ENCODE results near the gene JAG2. TPM values are rescaled to one million over a fixed set of nuclear protein-coding genes. Genes with fewer than 3 reads are reported as not detected.
A peak's percentile ranks its signal among the peaks of the same experiment; 100 is the strongest.

Gene JAG2
- total and polyA plus RNA-seq, 10 donors, result 3.0 to 14.3 (median 6.4) TPM

- H3K27ac ChIP-seq, result no peak overlapping the region
- intact Hi-C loops (cut with DNase I; ENCODE audit: low total_unique reads), result no loop called here
- DNase-seq, result peak; percentile 66
- peaks cover 0 to 5% (median 0%) of the 10 kb centered on the region in 8 donors for H3K9me3 ChIP-seq
- TF ChIP-seq, protein P1, sequence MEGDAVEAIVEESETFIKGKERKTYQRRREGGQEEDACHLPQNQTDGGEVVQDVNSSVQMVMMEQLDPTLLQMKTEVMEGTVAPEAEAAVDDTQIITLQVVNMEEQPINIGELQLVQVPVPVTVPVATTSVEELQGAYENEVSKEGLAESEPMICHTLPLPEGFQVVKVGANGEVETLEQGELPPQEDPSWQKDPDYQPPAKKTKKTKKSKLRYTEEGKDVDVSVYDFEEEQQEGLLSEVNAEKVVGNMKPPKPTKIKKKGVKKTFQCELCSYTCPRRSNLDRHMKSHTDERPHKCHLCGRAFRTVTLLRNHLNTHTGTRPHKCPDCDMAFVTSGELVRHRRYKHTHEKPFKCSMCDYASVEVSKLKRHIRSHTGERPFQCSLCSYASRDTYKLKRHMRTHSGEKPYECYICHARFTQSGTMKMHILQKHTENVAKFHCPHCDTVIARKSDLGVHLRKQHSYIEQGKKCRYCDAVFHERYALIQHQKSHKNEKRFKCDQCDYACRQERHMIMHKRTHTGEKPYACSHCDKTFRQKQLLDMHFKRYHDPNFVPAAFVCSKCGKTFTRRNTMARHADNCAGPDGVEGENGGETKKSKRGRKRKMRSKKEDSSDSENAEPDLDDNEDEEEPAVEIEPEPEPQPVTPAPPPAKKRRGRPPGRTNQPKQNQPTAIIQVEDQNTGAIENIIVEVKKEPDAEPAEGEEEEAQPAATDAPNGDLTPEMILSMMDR (IDR thresholded peaks at IDR 0.05 in 8 of 11, conservative IDR thresholded peaks at IDR 0.05 in 3 of 11), result no peak
- no peak for TF ChIP-seq POLR2A (IDR thresholded peaks at IDR 0.05)
- no peak for TF ChIP-seq POLR2AphosphoS5 (IDR thresholded peaks at IDR 0.05)
- WGBS, 5 donors, result 88 to 93% (median 90%) methylated on average over 15 of the region's 15 CpGs
- H3K27me3 ChIP-seq (replicated peaks in 1 of 7), result peaks cover 0 to 44% (median 7%) of the 10 kb centered on the region in 7 donors
- peaks cover 17 to 32% (median 30%) of the 10 kb centered on the region in 6 donors for H3K4me1 ChIP-seq
- H3K4me3 ChIP-seq, result no peak overlapping the region
- no peaks in the 10 kb centered on the region for H3K36me3 ChIP-seq
These were observed 72.2 kb downstream of the JAG2 start for GRCh38 chr14:105096206-105096875.

GRCh38 chr14:105095236-105095805 is 73.3 kb downstream of the JAG2 start:
- no peak for DNase-seq
- TF ChIP-seq POLR2A (IDR thresholded peaks at IDR 0.05), result no peak
- no peak for TF ChIP-seq POLR2AphosphoS5 (IDR thresholded peaks at IDR 0.05)
- TF ChIP-seq, protein P1 (IDR thresholded peaks at IDR 0.05 in 8 of 11, conservative IDR thresholded peaks at IDR 0.05 in 3 of 11), result no peak
- peaks cover 17 to 42% (median 39%) of the 10 kb centered on the region in 6 donors for H3K4me1 ChIP-seq
- H3K4me3 ChIP-seq, result no peak overlapping the region
- 84 to 90% (median 88%) methylated on average over 7 of the region's 7 CpGs for WGBS, 5 donors
- peaks cover 0 to 5% (median 0%) of the 10 kb centered on the region in 8 donors for H3K9me3 ChIP-seq
- H3K27me3 ChIP-seq (replicated peaks in 1 of 7), result peaks cover 0 to 34% (median 0%) of the 10 kb centered on the region in 7 donors
- no peak overlapping the region for H3K27ac ChIP-seq
- intact Hi-C loops (cut with DNase I; ENCODE audit: low total_unique reads), result no loop called here
- H3K36me3 ChIP-seq, result no peaks in the 10 kb centered on the region

DNA sequence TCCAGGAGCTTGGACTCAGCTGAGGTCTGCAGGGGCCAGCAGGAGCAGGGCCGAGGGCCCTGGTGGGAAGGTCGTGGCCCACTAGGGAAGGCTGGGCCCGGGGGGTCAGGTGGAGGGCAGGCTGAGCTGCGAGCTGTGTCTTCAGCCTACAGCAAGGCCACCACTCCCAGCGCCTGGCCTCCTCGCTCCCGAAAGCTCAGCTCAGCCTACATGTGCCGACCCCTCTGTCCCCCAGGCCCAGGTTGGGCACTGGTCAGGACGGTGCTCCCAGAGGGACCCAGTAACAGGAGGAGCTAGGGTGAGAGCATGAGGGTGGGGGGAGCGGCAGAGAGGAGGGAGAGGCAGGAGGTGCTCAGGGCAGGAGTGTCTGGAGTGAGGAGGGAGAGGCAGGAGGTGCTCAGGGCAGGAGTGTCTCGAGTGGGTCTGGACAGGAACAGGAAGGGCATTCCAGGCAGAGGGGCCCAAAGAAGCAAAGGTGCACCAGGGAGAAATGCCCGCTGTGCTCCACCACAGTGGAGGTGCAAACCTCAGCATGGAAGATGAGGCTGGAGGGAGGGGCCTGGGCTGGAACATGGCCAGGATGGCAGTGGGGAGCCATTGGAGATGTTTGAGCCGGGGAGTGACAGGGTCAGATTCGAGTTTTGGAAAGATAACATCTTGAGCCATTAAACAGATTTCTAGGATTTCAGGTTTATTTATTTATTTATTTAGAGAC is 74.2 kb downstream of the JAG2 start:
- intact Hi-C loops (cut with DNase I; ENCODE audit: low total_unique reads), result no loop called here
- TF ChIP-seq, protein P1 (IDR thresholded peaks at IDR 0.05 in 8 of 11, conservative IDR thresholded peaks at IDR 0.05 in 3 of 11), result no peak
- no peak for TF ChIP-seq POLR2AphosphoS5 (IDR thresholded peaks at IDR 0.05)
- peak; percentile 82 for DNase-seq

More for the DNA sequence above, 74.2 kb downstream of the JAG2 start:
- H3K36me3 ChIP-seq, result no peaks in the 10 kb centered on the region
- peaks cover 0 to 27% (median 0%) of the 10 kb centered on the region in 7 donors for H3K27me3 ChIP-seq (replicated peaks in 1 of 7)
- WGBS, 5 donors, result 66 to 86% (median 69%) methylated on average over 10 to 14 of the region's 14 CpGs
- peak overlapping the region; percentile 80 to 91 (median 86) for H3K27ac ChIP-seq
- H3K4me1 ChIP-seq, result peaks cover 17 to 52% (median 43%) of the 10 kb centered on the region in 6 donors
- H3K4me3 ChIP-seq, result peak overlapping the region; percentile 49 to 86 (median 64)
- H3K9me3 ChIP-seq, result no peaks in the 10 kb centered on the region

All from spleen (tissue), 11 donors.